Osteocyte (in vitro differentiated cells): Measurements from ENCODE around the gene MCEE. TPM values are rescaled to one million over a fixed set of nuclear protein-coding genes. Genes with fewer than 3 reads are reported as not detected.
A peak's percentile ranks its signal among the peaks of the same experiment; 100 is the strongest.
"Not testable (repeated sequence)": the region's sequence is repeated elsewhere in the genome, so short reads cannot be mapped to it uniquely, and the experiment has no call there.

Source experiments
- DNase-seq: peaks from one replicate; pipeline ENCODE4 v3.0.0; 2021; ENCODE audit warnings: mixed read lengths; ENCODE audit not compliant: unreplicated experiment; ENCODE audit errors: extremely low spot score
- H3K27ac Mint-ChIP-seq: one replicate; pipeline ENCODE4 v1.8.0; 2021; ENCODE audit warnings: mild to moderate bottlenecking, mixed read lengths; ENCODE audit not compliant: unreplicated experiment
- H3K27me3 Mint-ChIP-seq: one replicate; pipeline ENCODE4 v1.8.0; 2021; ENCODE audit warnings: mixed read lengths; ENCODE audit not compliant: unreplicated experiment
- H3K36me3 Mint-ChIP-seq: one replicate; pipeline ENCODE4 v1.8.0; 2021; ENCODE audit warnings: mixed read lengths; ENCODE audit not compliant: unreplicated experiment
- H3K4me1 Mint-ChIP-seq: one replicate; pipeline ENCODE4 v1.8.0; 2021; ENCODE audit warnings: mixed read lengths; ENCODE audit not compliant: unreplicated experiment
- H3K4me3 Mint-ChIP-seq: one replicate; pipeline ENCODE4 v1.8.0; 2021; ENCODE audit warnings: mild to moderate bottlenecking, moderate library complexity, mixed read lengths; ENCODE audit not compliant: unreplicated experiment
- H3K9me3 Mint-ChIP-seq: one replicate; pipeline ENCODE4 v1.8.0; 2021; ENCODE audit warnings: mixed read lengths; ENCODE audit not compliant: unreplicated experiment
- long read RNA-seq: library from polyadenylated mRNA; unstranded; transcript quantifications from one replicate; pipeline ENCODE4 v2.0.0, GENCODE V29; 2021
- total RNA-seq: library from RNA; stranded (reverse); gene quantifications from 2 replicates; pipeline ENCODE4 v1.2.1, GENCODE V29; 2021
- TF ChIP-seq, protein P1 (sequence below): fragments of 200-600 bp; sonication (generic); IDR thresholded peaks from 2 replicates; pipeline ENCODE4 v1.5.0; 2021; ENCODE audit warnings: antibody characterized with exemption, mild to moderate bottlenecking, moderate library complexity

MCEE gene
- total RNA-seq = 18.2 and 19.0 TPM in 2 replicates
- long read RNA-seq, partial matches to known transcripts = 2 of 13 reads
- long read RNA-seq, other reads (novel, unspliced or antisense) = 10 of 13 reads

DNA sequence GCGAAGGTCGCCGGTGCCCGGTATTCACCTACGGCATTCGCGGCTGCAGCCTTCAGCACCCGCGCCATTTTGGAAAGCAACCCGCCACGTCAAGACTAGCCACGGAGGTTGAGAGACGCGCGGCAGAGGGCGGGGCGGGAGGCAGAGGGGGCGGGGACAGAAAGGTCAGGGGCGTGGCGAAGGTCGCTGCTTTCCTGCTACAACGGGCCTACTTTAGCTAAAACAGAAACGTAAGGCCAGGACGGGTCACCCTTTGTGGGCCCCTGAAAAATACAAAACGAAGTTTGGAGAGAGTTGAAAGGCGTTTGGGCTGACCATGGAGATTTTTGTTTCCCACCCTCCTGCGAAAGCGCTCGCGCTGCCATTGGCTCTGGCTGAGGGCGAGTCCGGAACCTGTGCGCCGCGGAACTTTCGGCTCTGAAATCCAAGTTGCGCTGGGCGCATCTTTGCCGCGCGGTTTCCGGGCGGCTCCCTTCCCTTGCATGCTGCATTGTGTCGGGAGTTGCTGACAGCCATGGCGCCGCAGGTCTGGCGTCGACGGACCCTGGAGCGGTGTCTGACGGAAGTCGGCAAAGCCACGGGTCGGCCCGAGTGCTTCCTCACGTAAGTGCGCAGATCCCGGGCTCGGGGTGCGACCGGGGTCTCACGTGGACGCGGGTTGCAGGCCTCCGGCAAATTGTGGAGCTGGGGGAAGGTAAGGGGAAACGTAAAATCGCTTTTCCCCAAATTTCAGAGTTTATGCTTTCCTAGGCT lies at the start of gene MCEE, which contains the start of gene MPHOSPH10:
MCEE (minus strand) TSS at position 78 of the 753 bp plus-strand sequence; CDS start at position 68, 10 bp downstream.
MPHOSPH10 (plus strand) TSS at position 483 of the 753 bp plus-strand sequence; CDS start at position 515, 32 bp downstream.
- Mint-ChIP-seq H3K9me3 (no peaks in the 10 kb centered on the region), H3K4me3 (no peak within 1 kb of the TSS), H3K27ac (no peak within 1 kb of the TSS), H3K27me3 (no peaks in the 10 kb centered on the region), H3K36me3 (peaks cover 9% of the 10 kb centered on the region), H3K4me1 (peaks cover 20% of the 10 kb centered on the region)
- TF ChIP-seq, protein P1, sequence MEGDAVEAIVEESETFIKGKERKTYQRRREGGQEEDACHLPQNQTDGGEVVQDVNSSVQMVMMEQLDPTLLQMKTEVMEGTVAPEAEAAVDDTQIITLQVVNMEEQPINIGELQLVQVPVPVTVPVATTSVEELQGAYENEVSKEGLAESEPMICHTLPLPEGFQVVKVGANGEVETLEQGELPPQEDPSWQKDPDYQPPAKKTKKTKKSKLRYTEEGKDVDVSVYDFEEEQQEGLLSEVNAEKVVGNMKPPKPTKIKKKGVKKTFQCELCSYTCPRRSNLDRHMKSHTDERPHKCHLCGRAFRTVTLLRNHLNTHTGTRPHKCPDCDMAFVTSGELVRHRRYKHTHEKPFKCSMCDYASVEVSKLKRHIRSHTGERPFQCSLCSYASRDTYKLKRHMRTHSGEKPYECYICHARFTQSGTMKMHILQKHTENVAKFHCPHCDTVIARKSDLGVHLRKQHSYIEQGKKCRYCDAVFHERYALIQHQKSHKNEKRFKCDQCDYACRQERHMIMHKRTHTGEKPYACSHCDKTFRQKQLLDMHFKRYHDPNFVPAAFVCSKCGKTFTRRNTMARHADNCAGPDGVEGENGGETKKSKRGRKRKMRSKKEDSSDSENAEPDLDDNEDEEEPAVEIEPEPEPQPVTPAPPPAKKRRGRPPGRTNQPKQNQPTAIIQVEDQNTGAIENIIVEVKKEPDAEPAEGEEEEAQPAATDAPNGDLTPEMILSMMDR = no peak
- peak; percentile 97 for DNase-seq

DNA sequence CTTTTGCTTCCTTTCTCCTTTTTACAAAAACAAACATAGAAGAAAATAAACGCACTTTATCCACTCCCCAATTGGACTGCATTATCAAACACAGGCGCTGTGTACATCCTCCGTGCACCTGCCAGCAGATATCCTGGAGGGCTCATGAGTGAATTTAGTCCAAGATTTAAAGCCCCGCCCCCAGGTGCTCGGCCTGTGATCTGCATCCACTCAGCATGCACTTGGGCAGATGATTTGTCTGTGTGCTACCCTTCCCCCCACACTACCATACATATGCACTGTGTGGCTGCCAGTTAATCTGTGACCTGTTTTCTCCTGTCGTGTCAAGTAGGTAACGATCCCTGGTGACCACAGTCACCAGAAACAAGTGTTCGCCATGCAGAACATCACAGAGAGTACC lies 48.8 kb upstream of the MCEE start:
- not testable (repeated sequence) for DNase-seq, H3K4me3 Mint-ChIP-seq, H3K36me3 Mint-ChIP-seq, H3K9me3 Mint-ChIP-seq, H3K4me1 Mint-ChIP-seq, H3K27ac Mint-ChIP-seq
- peaks cover 46% of the 10 kb centered on the region for H3K27me3 Mint-ChIP-seq

DNA sequence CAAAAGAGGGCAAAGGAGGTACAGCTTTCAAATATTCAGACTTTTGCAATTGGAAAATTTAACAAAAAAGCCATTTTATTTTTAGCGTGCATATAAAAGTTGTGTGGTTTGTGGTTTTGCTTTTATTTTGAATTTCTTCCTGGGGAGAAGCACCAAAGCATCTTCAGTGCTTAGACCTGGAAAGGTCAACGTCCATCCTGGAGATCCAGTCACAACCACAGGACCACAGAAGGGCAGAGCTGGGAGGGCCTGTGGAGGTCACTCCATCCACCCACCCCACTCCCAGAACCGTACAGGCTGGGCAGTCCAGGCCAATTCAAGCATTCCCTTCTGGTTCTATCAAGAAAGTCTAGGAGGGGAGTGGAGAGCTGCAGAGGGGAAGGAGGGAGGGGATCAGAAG lies 44.2 kb upstream of the MCEE start:
- Mint-ChIP-seq H3K4me3 (no peak overlapping the region), H3K27ac (no peak overlapping the region), H3K4me1 (no peaks in the 10 kb centered on the region), H3K27me3 (peaks cover 39% of the 10 kb centered on the region), H3K36me3 (no peaks in the 10 kb centered on the region), H3K9me3 (no peaks in the 10 kb centered on the region)
- TF ChIP-seq, protein P1 = no peak
- peak; percentile 63 for DNase-seq

DNA sequence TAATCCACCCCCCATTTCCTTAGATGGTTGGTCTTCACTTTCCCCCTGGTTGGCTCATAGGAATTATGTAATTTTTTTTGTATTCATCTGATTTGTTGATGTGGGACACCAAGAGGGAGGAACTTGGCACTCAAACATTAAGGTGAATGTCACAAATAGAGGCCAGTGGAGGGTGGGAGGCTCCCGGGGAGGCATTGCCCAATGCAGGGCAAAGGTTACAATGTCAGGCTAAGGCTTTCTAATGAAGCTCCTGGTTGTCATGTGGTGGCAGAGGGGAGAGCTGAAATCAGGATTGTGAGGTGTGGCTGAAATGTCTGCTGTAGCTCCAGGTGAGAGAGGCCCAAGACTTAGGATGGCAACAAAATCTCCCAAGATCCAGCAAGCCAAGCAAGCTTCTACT lies 43.1 kb upstream of the MCEE start:
- TF ChIP-seq, protein P1 = no peak

DNA sequence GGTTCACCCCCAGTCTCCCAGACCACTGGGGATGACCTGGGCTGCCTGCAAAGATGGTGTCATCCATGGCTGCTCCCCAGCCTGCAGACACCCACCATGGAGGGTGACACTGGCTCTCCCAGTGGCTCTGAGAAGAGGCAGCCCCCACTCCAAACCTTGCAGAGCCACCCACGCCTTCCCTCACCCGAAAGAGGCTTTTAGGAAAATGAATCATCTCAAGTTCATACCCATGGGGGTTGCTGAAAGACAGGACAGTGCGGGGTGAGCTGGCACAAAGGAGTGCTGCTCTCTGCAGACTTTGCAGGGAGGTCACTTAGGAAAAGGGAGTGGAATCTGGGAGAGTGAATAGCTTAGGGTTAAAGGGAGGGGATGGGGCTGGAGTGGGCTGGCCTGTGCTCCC lies 36.8 kb upstream of the MCEE start:
- Mint-ChIP-seq H3K4me1 (no peaks in the 10 kb centered on the region), H3K36me3 (no peaks in the 10 kb centered on the region), H3K27ac (no peak overlapping the region), H3K4me3 (no peak overlapping the region), H3K9me3 (no peaks in the 10 kb centered on the region), H3K27me3 (peaks cover 31% of the 10 kb centered on the region)
- TF ChIP-seq, protein P1 = no peak
- no peak for DNase-seq

More for the DNA sequence above, 43.1 kb upstream of the MCEE start:
- Mint-ChIP-seq H3K36me3 (no peaks in the 10 kb centered on the region), H3K27ac (no peak overlapping the region), H3K4me1 (no peaks in the 10 kb centered on the region), H3K4me3 (no peak overlapping the region), H3K9me3 (no peaks in the 10 kb centered on the region), H3K27me3 (peaks cover 33% of the 10 kb centered on the region)
- peak; percentile 42 for DNase-seq
